DND-41 (cell line): Measurements from ENCODE around the gene CD320.
"Not testable (repeated sequence)": the region's sequence is repeated elsewhere in the genome, so short reads cannot be mapped to it uniquely, and the experiment has no call there.

Experiments
- ATAC-seq: fragments of 200-7000 bp; cut with Tn5 transposase; 3 replicates; pipeline ENCODE4 v1.9.1; 2021; ENCODE audit warnings: low read depth; ENCODE audit not compliant: insufficient read depth
- DNase-seq: peaks from one replicate; pipeline ENCODE4 v3.0.0-alpha.2; 2020
- H2AFZ ChIP-seq: 2 replicates; pipeline ENCODE4 v1.6.0; 2012; ENCODE audit warnings: low read depth, low read length
- H3K27ac ChIP-seq: 2 replicates; pipeline ENCODE4 v1.5.1; 2012; ENCODE audit warnings: low read length, inconsistent platforms
- H3K27me3 ChIP-seq: fragments of 200-600 bp; sonication (generic); 2 replicates; pipeline ENCODE4 v1.6.0; 2012; ENCODE audit warnings: low read length, mild to moderate bottlenecking, inconsistent platforms; ENCODE audit not compliant: insufficient read depth, poor library complexity
- H3K36me3 ChIP-seq: 2 replicates; pipeline ENCODE4 v1.5.1; 2012; ENCODE audit warnings: low read length, inconsistent platforms; ENCODE audit not compliant: insufficient read depth
- H3K4me1 ChIP-seq: 2 replicates; pipeline ENCODE4 v1.5.1; 2012; ENCODE audit warnings: mild to moderate bottlenecking, low read length; ENCODE audit not compliant: insufficient read depth
- H3K4me2 ChIP-seq: 2 replicates; pipeline ENCODE4 v1.6.0; 2012; ENCODE audit warnings: mild to moderate bottlenecking, moderate library complexity, low read length, inconsistent platforms; ENCODE audit not compliant: insufficient read depth
- H3K4me3 ChIP-seq, 2 experiments: fragments of 200-600 bp in 1 of 2; shearing (Covaris generic) in 1 of 2; 2 replicates each; pipeline ENCODE4 v1.5.1; 2012 to 2016; ENCODE audit warnings: inconsistent platforms in 2 of 2, low read length in 2 of 2, mild to moderate bottlenecking in 2 of 2, low read depth in 1 of 2, moderate library complexity in 1 of 2
- H3K79me2 ChIP-seq: 2 replicates; pipeline ENCODE4 v1.6.0; 2012; ENCODE audit warnings: low read length, inconsistent platforms; ENCODE audit not compliant: insufficient read depth
- H3K9ac ChIP-seq: 2 replicates; pipeline ENCODE4 v1.6.0; 2012; ENCODE audit warnings: low read depth, mild to moderate bottlenecking, inconsistent platforms, low read length, moderate library complexity
- H3K9me3 ChIP-seq: 2 replicates; pipeline ENCODE4 v1.5.1; 2012; ENCODE audit warnings: low read length, moderate library complexity, mild to moderate bottlenecking, inconsistent platforms; ENCODE audit not compliant: insufficient read depth, severe bottlenecking
- H4K20me1 ChIP-seq: 2 replicates; pipeline ENCODE4 v1.6.0; 2012; ENCODE audit warnings: low read length; ENCODE audit not compliant: insufficient read depth
- CTCF ChIP-seq: IDR thresholded peaks from 2 replicates; pipeline ENCODE4 v1.5.1; 2012; ENCODE audit warnings: borderline replicate concordance, low read length, moderate library complexity, mild to moderate bottlenecking; ENCODE audit not compliant: poor library complexity, severe bottlenecking; ENCODE audit errors: extremely low read depth
- EZH2 ChIP-seq: IDR thresholded peaks from 3 replicates; pipeline ENCODE4 v1.6.1; 2012; ENCODE audit warnings: borderline replicate concordance, low read depth, mild to moderate bottlenecking, moderate library complexity, low read length, inconsistent platforms; ENCODE audit not compliant: severe bottlenecking

Gene CD320

GRCh38 chr19:8316351-8317125 is 8.4 kb upstream of the CD320 start:
- Histone ChIP-seq H3K4me3 (no peak overlapping the region), H3K9ac (no peak overlapping the region), H3K4me2 (no peak overlapping the region), H3K27me3 (no peaks in the 10 kb centered on the region), H4K20me1 (no peaks in the 10 kb centered on the region), H3K4me1 (peaks cover 22% of the 10 kb centered on the region), H3K36me3 (peaks cover 51% of the 10 kb centered on the region), H3K27ac (no peak overlapping the region), H3K9me3 (no peaks in the 10 kb centered on the region), H2AFZ (no peak overlapping the region), H3K79me2 (peaks cover 35% of the 10 kb centered on the region)
- no peak for ATAC-seq
- no peak for DNase-seq
- TF ChIP-seq EZH2 (no peak), CTCF (no peak)

GRCh38 chr19:8314981-8315640 is 7.0 kb upstream of the CD320 start:
- Histone ChIP-seq H3K36me3 (peaks cover 62% of the 10 kb centered on the region), H3K79me2 (peaks cover 24% of the 10 kb centered on the region), H3K4me1 (peaks cover 20% of the 10 kb centered on the region)
- DNase-seq, H4K20me1 ChIP-seq, H3K4me3 ChIP-seq, H3K27me3 ChIP-seq, H3K9ac ChIP-seq, H3K27ac ChIP-seq, ATAC-seq, H2AFZ ChIP-seq, H3K9me3 ChIP-seq, H3K4me2 ChIP-seq: not testable (repeated sequence)

- Histone ChIP-seq H3K79me2 (peaks cover 32% of the 10 kb centered on the region), H3K27ac (no peak overlapping the region), H2AFZ (no peak overlapping the region), H3K4me3 (no peak overlapping the region), H3K9me3 (no peaks in the 10 kb centered on the region), H3K27me3 (no peaks in the 10 kb centered on the region), H3K9ac (no peak overlapping the region), H3K4me1 (peaks cover 33% of the 10 kb centered on the region), H4K20me1 (no peaks in the 10 kb centered on the region), H3K4me2 (no peak overlapping the region), H3K36me3 (peaks cover 63% of the 10 kb centered on the region)
- no peak for DNase-seq
- ATAC-seq: no peak
- TF ChIP-seq CTCF (no peak), EZH2 (no peak)
Measured at GRCh38 chr19:8311461-8312260, 3.5 kb upstream of the CD320 start.
